Measurements from ENCODE around the gene PAX4. TPM values are rescaled to one million over a fixed set of nuclear protein-coding genes. Genes with fewer than 3 reads are reported as not detected.

PAX4 gene
- total and polyA plus RNA-seq, 9 of the 15 experiments (the other 6 are each of a cell fraction or from before 2014, with no cell fraction given): not detected

DNA sequence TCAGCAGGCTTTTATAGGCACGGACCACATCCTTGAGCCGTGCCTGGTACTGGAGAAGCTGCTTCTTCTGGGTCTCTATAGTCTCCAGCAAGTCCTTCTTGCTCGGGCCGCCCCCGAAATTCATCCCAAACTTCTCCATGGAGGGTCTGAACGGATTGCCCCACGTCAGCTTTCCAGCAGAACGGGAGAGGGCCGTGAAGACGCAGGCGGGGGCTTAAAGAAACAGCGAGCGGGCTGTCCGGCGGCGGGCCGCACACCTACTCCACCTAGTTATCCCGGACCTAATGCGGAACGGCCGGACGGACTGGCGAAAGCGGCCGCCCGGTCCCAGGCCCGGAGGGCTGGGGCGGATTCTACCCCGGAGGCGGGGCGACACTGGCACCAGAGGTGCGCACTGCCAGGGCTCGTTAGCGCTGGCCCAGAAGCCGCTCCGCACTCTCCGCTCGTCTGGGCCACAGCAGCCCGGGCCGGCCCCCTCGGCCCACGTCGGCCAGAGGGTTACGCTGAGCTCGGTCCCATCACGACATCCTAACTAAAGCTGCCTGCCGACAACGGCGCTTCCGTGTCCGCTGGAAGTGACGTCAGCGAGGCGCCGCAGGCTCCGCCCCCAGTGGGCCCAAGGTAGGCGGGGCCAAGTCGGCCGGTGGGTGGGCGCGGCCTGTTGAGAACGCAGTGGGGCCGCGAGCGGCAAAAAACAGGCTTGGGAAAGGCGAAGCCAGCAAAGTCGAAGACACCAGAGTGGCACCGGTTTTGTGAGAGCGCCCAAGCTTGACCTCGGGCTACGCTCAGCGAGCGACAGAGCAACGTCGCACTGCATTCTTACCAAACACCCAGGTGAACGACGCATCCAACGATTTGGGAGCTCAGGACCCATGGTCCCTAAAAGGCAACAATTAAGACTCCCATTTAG, 32.6 kb downstream of the PAX4 start, which contains the start of gene GCC1 (continued):
- TF ChIP-seq, protein P1, sequence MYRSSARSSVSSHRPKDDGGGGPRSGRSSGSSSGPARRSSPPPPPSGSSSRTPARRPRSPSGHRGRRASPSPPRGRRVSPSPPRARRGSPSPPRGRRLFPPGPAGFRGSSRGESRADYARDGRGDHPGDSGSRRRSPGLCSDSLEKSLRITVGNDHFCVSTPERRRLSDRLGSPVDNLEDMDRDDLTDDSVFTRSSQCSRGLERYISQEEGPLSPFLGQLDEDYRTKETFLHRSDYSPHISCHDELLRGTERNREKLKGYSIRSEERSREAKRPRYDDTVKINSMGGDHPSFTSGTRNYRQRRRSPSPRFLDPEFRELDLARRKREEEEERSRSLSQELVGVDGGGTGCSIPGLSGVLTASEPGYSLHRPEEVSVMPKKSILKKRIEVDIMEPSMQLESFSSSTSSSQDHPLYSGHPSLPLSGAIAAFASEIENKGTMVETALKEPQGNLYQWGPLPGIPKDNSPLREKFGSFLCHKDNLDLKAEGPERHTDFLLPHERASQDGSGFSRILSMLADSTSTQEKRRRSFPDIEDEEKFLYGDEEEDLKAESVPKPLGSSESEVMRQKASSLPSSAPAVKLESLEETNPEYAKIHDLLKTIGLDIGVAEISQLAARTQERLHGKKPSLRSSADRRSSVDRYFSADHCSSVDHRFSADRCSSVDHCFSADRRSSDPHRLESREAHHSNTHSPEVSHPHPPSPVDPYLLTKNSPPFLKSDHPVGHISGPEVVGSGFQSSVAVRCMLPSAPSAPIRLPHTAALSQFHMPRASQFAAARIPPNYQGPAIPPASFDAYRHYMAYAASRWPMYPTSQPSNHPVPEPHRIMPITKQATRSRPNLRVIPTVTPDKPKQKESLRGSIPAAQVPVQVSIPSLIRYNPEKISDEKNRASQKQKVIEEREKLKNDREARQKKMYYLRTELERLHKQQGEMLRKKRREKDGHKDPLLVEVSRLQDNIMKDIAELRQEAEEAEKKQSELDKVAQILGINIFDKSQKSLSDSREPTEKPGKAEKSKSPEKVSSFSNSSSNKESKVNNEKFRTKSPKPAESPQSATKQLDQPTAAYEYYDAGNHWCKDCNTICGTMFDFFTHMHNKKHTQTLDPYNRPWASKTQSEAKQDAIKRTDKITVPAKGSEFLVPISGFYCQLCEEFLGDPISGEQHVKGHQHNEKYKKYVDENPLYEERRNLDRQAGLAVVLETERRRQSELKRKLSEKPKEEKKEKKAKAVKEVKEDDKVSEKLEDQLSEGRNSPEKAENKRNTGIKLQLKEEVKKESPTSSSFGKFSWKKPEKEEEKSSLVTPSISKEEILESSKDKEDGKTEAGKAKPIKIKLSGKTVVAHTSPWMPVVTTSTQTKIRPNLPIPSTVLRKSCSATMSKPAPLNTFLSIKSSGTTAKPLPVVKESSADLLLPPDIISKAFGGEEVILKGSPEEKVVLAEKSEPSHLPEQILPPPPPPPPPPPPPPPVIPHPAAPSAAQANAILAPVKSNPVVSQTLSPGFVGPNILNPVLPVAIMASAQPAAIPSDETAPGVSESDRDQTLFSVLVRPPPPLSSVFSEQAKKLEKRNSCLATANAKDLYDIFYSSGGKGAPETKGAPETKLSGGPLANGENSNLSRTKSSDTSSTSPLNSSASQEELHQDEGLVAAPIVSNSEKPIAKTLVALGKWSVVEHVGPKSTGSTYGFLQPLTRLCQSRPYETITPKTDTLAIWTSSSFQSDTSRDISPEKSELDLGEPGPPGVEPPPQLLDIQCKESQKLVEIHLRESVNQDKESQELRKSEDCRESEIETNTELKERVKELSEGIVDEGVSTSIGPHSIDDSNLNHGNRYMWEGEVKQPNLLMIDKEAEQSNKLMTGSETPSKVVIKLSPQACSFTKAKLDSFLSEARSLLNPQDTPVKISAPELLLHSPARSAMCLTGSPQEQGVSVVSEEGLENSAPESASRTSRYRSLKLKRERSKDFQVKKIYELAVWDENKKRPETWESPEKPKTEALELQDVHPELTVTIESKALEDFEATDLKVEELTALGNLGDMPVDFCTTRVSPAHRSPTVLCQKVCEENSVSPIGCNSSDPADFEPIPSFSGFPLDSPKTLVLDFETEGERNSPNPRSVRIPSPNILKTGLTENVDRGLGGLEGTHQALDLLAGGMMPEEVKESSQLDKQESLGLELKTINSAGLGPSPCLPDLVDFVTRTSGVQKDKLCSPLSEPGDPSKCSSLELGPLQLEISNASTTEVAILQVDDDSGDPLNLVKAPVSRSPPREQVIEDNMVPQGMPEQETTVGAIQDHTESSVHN (IDR thresholded peaks at IDR 0.05; ENCODE audit: borderline replicate concordance in 1 of 2, low read depth in 1 of 2): no peak
- peak; percentile 83 for TF ChIP-seq JUN (IDR thresholded peaks at IDR 0.05; ENCODE audit: borderline replicate concordance, low read depth, low read length)
- TF ChIP-seq JUN (CRISPR knock-in tag; IDR thresholded peaks at IDR 0.05; ENCODE audit: borderline replicate concordance): peak; percentile 94
- TF ChIP-seq, protein P2, sequence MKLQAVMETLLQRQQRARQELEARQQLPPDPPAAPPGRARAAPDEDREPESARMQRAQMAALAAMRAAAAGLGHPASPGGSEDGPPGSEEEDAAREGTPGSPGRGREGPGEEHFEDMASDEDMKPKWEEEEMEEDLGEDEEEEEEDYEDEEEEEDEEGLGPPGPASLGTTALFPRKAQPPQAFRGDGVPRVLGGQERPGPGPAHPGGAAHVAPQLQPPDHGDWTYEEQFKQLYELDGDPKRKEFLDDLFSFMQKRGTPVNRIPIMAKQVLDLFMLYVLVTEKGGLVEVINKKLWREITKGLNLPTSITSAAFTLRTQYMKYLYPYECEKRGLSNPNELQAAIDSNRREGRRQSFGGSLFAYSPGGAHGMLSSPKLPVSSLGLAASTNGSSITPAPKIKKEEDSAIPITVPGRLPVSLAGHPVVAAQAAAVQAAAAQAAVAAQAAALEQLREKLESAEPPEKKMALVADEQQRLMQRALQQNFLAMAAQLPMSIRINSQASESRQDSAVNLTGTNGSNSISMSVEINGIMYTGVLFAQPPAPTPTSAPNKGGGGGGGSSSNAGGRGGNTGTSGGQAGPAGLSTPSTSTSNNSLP (IDR thresholded peaks at IDR 0.05; ENCODE audit: borderline replicate concordance, low read depth, low read length): no peak
- TF ChIP-seq POLR2G (IDR thresholded peaks at IDR 0.05; ENCODE audit: low read depth, low read length): peak; percentile 97
- no peak for TF ChIP-seq PPARD (CRISPR knock-in tag; IDR thresholded peaks at IDR 0.05)
- TF ChIP-seq ELF1 (tag; IDR thresholded peaks at IDR 0.05): peak; percentile 97
- TF ChIP-seq PTBP1 (IDR thresholded peaks at IDR 0.05; ENCODE audit: low read depth, low read length): no peak
- TF ChIP-seq TAF7 (tag; IDR thresholded peaks at IDR 0.05): no peak
- TF ChIP-seq DACH1 (IDR thresholded peaks at IDR 0.05; ENCODE audit: partially characterized antibody): no peak
- peak in 1 of 2 experiments; percentile 22; a peak in 1 of 4 replicates for TF ChIP-seq NONO (IDR thresholded peaks at IDR 0.05; ENCODE audit: low read depth in 2 of 2, low read length in 1 of 2)
- TF ChIP-seq MCM5 (IDR thresholded peaks at IDR 0.05; ENCODE audit: low read depth): no peak
- TF ChIP-seq KDM1A (IDR thresholded peaks at IDR 0.05): no peak
- TF ChIP-seq POLR2B (IDR thresholded peaks at IDR 0.05; ENCODE audit: low read depth, partially characterized antibody): peak; percentile 91
- peak; percentile 25; the same call in 1 of the 2 replicates for TF ChIP-seq SOX6 (IDR thresholded peaks at IDR 0.05)
- TF ChIP-seq PRMT5 (CRISPR knock-in tag; IDR thresholded peaks at IDR 0.05): peak; percentile 39; the same call in 1 of the 2 replicates
- no peak for TF ChIP-seq CBX2 (IDR thresholded peaks at IDR 0.05; ENCODE audit: insufficient read depth, low read length, poor library complexity, severe bottlenecking)
- 0 out of 2 replicates have a peak, but pooled peaks have one; percentile 37 for TF ChIP-seq ZBTB17 (CRISPR knock-in tag; IDR thresholded peaks at IDR 0.05)

Measured in K562 (cell line).